Stimulated activated CD4-positive, alpha-beta T cell treated with anti-CD3 and anti-CD28 coated beads, Interleukin-4, amount 100 ng/mL, for 48 hours (primary cell): ENCODE data around the gene SFSWAP.
"Not testable (repeated sequence)": the region's sequence is repeated elsewhere in the genome, so short reads cannot be mapped to it uniquely, and the experiment has no call there.

Source experiments
- DNase-seq, 2 donors: peaks; one replicate each; pipeline ENCODE4 v3.0.0-alpha.2; 2020; ENCODE audit warnings: low read depth in 2 of 2

SFSWAP gene

GRCh38 chr12:131809476-131810254 is 98.8 kb downstream of the SFSWAP start:
- not testable (repeated sequence) for DNase-seq

- no peak for DNase-seq
Observed at GRCh38 chr12:131810726-131811125, 99.8 kb downstream of the SFSWAP start.

GRCh38 chr12:131815131-131815530 is 104.2 kb downstream of the SFSWAP start:
- no peak for DNase-seq

- DNase-seq, result no peak
Observed at GRCh38 chr12:131816495-131816894, 105.6 kb downstream of the SFSWAP start.

GRCh38 chr12:131817241-131817640 is 106.4 kb downstream of the SFSWAP start:
- no peak for DNase-seq

- DNase-seq, result no peak
Observed at GRCh38 chr12:131818821-131819585, 108.1 kb downstream of the SFSWAP start.

GRCh38 chr12:131824450-131824849 is 113.6 kb downstream of the SFSWAP start:
- no peak for DNase-seq

GRCh38 chr12:131825146-131825892 is 114.4 kb downstream of the SFSWAP start:
- no peak for DNase-seq

GRCh38 chr12:131826097-131826928 is 115.4 kb downstream of the SFSWAP start:
- DNase-seq, result no peak

GRCh38 chr12:131827961-131828534 is 117.2 kb downstream of the SFSWAP start, which contains the start of gene MMP17:
Gene MMP17 (plus strand): TSS chr12:131828393. CDS start chr12:131828495, 102 bp downstream.
- no peak for DNase-seq

GRCh38 chr12:131828671-131829355 is 117.9 kb downstream of the SFSWAP start:
- DNase-seq, result no peak

GRCh38 chr12:131829356-131829747 is 118.5 kb downstream of the SFSWAP start:
- DNase-seq, result no peak

- DNase-seq, result no peak
Observed at GRCh38 chr12:131829791-131830334, 119.0 kb downstream of the SFSWAP start.

- DNase-seq, result peak in 1 of 2 donors; percentile 34
Observed at GRCh38 chr12:131830335-131830913, 119.5 kb downstream of the SFSWAP start.

GRCh38 chr12:131830914-131831571 is 120.2 kb downstream of the SFSWAP start:
- DNase-seq, result no peak

- no peak for DNase-seq
Observed at GRCh38 chr12:131831635-131832041, 120.7 kb downstream of the SFSWAP start.

GRCh38 chr12:131832321-131833231 is 121.7 kb downstream of the SFSWAP start:
- DNase-seq, result no peak

GRCh38 chr12:131833288-131833895 is 122.5 kb downstream of the SFSWAP start:
- DNase-seq, result no peak
